Mucosa of rectum (tissue), 2 donors: Measurements from ENCODE around the gene PLPP7.
"Not testable (repeated sequence)": the region's sequence is repeated elsewhere in the genome, so short reads cannot be mapped to it uniquely, and the experiment has no call there.

ENCODE experiments used
- H3K27ac ChIP-seq, 2 donors: one replicate each; pipeline ENCODE4 v1.7.0; 2013; ENCODE audit warnings: inconsistent platforms in 2 of 2, low read depth in 2 of 2, low read length in 2 of 2
- H3K27me3 ChIP-seq, 2 donors: one replicate each; pipeline ENCODE4 v1.7.0; 2013; ENCODE audit warnings: low read length in 2 of 2; ENCODE audit not compliant: control insufficient read depth in 2 of 2, insufficient read depth in 2 of 2
- H3K36me3 ChIP-seq, 2 donors: one replicate each; pipeline ENCODE4 v1.7.0; 2013; ENCODE audit warnings: low read length in 2 of 2; ENCODE audit not compliant: control insufficient read depth in 2 of 2, insufficient read depth in 2 of 2
- H3K4me1 ChIP-seq, 2 donors: one replicate each; pipeline ENCODE4 v1.7.0; 2013; ENCODE audit warnings: low read length in 2 of 2, mild to moderate bottlenecking in 1 of 2; ENCODE audit not compliant: control insufficient read depth in 2 of 2, insufficient read depth in 2 of 2
- H3K4me3 ChIP-seq, 2 donors: one replicate each; pipeline ENCODE4 v1.7.0; 2013; ENCODE audit warnings: low read length in 2 of 2
- H3K9ac ChIP-seq, 2 donors: one replicate each; pipeline ENCODE4 v1.7.0; 2013; ENCODE audit warnings: low read length in 2 of 2, low read depth in 1 of 2, mild to moderate bottlenecking in 1 of 2
- H3K9me3 ChIP-seq, 2 donors: one replicate each; pipeline ENCODE4 v1.7.0; 2013; ENCODE audit warnings: low read length in 2 of 2; ENCODE audit not compliant: control insufficient read depth in 2 of 2
- donor health status: healthy.
- donor health status: Normal muscosa, but diverticular disease.

Gene PLPP7

DNA sequence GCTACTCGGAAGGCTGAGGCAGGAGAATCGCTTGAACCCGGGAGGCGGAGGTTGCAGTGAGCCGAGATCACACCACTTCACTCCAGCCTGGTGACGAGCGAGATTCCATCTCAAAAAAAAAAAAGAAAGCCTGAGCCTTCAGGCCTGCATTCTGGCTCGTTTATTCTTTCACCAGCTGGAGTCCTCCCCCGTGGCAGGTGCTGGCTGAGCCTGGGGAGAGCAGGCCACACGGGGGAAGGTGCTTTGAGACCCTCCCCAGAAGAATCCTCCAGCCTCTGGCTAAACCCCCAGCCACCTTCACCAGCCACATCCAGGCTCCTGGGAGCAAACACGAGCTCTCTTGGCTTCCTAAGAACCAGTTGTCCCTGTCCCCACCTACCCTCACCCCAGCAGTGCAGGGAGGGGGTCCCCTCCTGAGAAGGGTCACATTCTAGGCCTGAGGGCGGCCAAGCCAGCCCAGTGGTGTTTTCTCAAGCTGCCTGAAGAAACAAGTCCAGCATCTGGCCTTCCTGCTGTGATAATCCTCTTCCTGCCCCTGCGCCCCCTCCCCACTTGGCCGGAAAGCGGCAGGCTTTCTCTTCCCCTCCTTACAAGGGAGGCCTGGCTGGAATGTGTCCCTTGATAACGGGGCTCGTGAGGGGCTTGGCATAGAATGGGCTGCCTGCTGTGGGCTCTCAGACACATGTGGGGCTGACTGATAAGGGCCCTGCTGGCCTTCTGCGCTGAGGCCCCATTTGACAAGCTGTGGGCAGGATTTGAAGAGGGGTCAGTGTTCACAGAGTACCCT, 41.5 kb downstream of the PLPP7 start:
- no peak overlapping the region for H3K27ac ChIP-seq

GRCh38 chr9:131331996-131332395, 42.5 kb downstream of the PLPP7 start:
- H3K4me1 ChIP-seq, H3K9me3 ChIP-seq, H3K4me3 ChIP-seq, H3K27me3 ChIP-seq, H3K36me3 ChIP-seq, H3K9ac ChIP-seq, H3K27ac ChIP-seq: not testable (repeated sequence)

More for the DNA sequence above, 41.5 kb downstream of the PLPP7 start:
- Histone ChIP-seq H3K9me3 (no peaks in the 10 kb centered on the region), H3K36me3 (no peaks in the 10 kb centered on the region), H3K4me1 (no peaks in the 10 kb centered on the region), H3K27me3 (no peaks in the 10 kb centered on the region), H3K4me3 (no peak overlapping the region), H3K9ac (no peak overlapping the region)

DNA sequence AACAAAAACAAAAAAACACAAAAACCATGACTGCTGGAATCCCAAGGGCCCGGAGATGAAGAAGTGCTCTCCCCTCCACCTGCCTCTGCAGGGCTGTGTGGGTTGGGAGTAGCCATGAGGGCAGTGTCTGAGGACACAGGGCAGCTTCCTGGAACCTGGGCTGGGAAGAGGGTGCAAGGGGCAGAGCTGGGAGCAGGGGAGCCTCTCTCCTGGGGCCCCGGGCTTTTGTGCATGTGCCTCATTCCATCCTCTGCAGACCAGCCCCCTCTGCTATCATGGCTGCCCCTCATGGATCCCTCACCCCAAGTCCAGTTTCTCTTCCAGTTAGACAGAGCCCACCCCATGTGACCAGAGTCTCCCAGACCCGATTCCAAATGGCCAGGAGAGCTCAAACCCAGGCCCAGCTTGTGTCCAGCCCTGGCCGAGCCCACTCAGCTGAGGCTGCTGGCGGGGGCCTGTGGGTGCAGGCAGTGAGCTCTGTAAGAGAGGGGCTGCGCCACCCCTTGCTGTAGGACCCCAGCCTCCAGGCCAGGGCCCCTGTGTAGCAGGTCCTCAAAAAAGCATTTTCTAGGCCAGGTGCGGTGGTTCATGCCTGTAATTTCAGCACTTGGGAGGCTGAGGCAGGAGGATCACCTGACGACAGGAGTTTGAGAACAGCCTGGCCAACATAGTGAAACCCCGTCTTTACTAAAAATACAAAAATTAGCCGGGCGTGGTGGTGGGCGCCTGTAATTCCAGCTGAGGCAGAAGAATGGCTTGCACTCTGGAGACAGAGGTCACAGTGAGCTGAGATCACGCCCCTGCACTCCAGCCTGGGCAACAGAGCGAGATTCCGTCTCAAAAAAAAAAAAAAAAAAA, 44.5 kb downstream of the PLPP7 start:
- Histone ChIP-seq H3K4me1 (no peaks in the 10 kb centered on the region), H3K4me3 (no peak overlapping the region), H3K9ac (no peak overlapping the region), H3K27me3 (no peaks in the 10 kb centered on the region), H3K9me3 (no peaks in the 10 kb centered on the region), H3K36me3 (no peaks in the 10 kb centered on the region), H3K27ac (no peak overlapping the region)

DNA sequence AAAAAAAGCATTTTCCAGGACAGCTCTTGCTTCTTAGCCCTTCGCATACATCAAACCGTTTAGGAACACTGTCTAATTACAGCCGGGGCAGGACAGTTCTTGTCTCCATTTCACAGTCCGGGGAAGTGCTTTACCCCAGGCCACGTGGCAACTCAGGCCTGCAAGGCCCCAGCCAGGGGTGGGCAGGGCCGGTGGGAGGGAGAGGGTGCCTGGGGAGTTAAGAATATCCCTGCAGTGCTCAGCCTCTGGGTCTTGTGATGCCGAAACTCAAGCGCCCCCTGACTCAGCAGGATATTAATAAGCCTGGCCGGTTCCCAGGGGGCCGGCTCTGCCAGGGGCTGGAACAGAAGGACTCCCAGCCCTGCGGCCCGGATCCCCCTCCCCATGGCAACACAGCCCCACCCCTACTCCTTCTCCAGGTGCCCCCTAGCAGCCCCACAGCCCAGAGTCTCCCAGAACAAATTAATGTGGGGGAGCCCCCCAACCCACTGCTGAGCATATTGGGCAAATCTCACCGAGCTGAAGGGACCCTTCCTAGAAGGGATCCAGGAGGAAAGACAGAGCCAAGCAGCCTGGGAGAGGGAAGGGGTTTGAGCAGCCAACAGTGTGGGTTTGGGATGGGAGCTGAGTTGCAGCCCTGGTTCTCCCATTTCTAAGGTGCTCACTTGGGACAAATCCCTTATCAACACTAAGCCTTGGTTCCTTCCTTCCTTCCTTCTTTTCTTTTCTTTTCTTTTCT, 45.3 kb downstream of the PLPP7 start:
- Histone ChIP-seq H3K4me3 (no peak overlapping the region), H3K27me3 (no peaks in the 10 kb centered on the region), H3K9ac (no peak overlapping the region), H3K9me3 (no peaks in the 10 kb centered on the region), H3K27ac (no peak overlapping the region), H3K4me1 (no peaks in the 10 kb centered on the region), H3K36me3 (no peaks in the 10 kb centered on the region)

- Histone ChIP-seq H3K36me3 (no peaks in the 10 kb centered on the region), H3K9ac (no peak overlapping the region), H3K27ac (no peak overlapping the region), H3K27me3 (no peaks in the 10 kb centered on the region), H3K4me1 (no peaks in the 10 kb centered on the region), H3K4me3 (no peak overlapping the region), H3K9me3 (no peaks in the 10 kb centered on the region)
Observed at GRCh38 chr9:131335368-131335755, 45.8 kb downstream of the PLPP7 start.

DNA sequence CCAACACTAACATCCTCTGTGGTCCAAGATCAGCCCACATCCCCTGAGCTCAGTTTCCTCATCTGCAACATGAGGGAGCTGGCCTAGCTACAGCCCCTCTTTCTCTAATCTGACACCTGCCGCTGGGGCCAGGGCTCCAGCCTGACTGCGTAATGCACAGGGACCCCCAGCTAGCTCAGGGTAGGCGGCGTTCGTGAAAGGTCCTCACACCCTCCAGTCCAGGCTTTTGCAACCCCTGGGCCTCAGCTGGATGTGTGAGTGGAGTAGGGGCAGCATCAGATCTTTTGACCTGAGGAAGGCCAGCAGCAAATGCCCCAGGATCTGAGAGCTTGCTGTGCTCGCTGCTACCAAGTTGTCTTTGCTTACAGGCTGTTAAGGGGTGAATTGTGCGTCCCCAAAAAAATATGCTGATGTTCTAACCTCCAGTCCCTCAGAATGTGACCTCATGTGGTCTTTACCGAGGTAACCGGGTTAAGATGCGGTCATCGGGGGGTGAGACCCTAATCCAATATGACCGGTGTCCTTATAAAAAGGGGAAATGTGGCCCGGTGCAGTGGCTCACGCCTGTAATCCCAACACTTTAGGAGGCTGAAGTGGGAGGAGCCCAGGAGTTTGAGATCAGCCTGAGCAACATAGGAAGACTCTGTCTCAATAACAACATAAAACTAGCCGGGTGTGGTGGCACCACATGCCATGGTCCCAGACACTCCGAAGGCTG, 47.8 kb downstream of the PLPP7 start:
- H3K9me3 ChIP-seq, result no peaks in the 10 kb centered on the region
- H3K4me1 ChIP-seq, result no peaks in the 10 kb centered on the region
- no peak overlapping the region for H3K9ac ChIP-seq
- no peak overlapping the region for H3K4me3 ChIP-seq
- no peaks in the 10 kb centered on the region for H3K36me3 ChIP-seq
- H3K27ac ChIP-seq, result no peak overlapping the region
- no peaks in the 10 kb centered on the region for H3K27me3 ChIP-seq

DNA sequence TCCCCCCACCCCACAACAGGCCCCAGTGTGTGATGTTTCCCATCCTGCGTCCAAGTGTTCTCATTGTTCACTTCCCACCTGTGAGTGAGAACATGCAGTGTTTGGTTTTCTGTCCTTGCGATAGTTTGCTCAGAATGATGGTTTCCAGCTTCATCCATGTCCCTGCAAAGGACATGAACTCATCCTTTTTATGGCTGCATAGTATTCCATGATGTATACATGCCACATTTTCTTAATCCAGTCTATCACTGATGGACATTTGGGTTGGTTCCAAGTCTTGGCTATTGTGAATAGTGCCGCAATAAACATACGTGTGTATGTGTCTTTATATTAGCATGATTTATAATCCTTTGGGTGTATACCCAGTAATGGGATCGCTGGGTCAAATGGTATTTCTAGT, 49.7 kb downstream of the PLPP7 start:
- H3K27me3 ChIP-seq, H3K9ac ChIP-seq, H3K4me3 ChIP-seq, H3K9me3 ChIP-seq, H3K4me1 ChIP-seq, H3K36me3 ChIP-seq, H3K27ac ChIP-seq: not testable (repeated sequence)

GRCh38 chr9:131344931-131345535, 55.5 kb downstream of the PLPP7 start:
- not testable (repeated sequence) for H3K9me3 ChIP-seq, H3K4me1 ChIP-seq, H3K9ac ChIP-seq, H3K4me3 ChIP-seq, H3K27me3 ChIP-seq, H3K27ac ChIP-seq, H3K36me3 ChIP-seq

GRCh38 chr9:131346559-131346958, 57.0 kb downstream of the PLPP7 start:
- H3K27me3 ChIP-seq, result no peaks in the 10 kb centered on the region
- H3K4me3 ChIP-seq, result no peak overlapping the region
- no peak overlapping the region for H3K9ac ChIP-seq
- H3K36me3 ChIP-seq, result no peaks in the 10 kb centered on the region
- no peaks in the 10 kb centered on the region for H3K9me3 ChIP-seq
- peaks cover 3 to 5% of the 10 kb centered on the region in 2 donors for H3K4me1 ChIP-seq
- H3K27ac ChIP-seq, result no peak overlapping the region
